ENCODE data around the gene REPIN1. TPM values are rescaled to one million over a fixed set of nuclear protein-coding genes. Genes with fewer than 3 reads are reported as not detected.

REPIN1 gene
- total and polyA plus RNA-seq, 12 donors, result 47.5 to 294 (median 182) TPM

DNA sequence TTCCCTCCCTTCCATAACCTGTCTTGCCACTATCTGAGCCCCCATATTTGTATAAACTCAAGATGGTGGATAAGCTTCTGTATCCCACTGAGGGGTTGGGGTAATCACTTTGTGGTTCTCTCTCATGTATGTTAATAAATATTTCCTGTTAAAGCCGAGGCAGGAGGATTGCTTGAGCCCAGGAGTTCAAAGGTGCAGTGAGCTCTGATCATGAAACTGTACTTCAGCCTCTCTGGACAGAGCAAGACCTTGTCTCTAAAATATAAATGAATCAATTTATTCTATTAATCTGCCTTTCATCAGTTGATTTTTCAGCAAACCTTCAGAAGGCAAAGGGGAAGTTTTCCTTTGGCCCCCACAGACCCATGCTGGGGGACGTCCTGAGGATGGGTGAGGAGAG lies 25.4 kb upstream of the REPIN1 start:
- no peak overlapping the region for H3K4me3 ChIP-seq
- H3K27ac ChIP-seq, result no peak overlapping the region
- peaks cover 13 to 17% of the 10 kb centered on the region in 2 donors for H3K4me1 ChIP-seq (replicated peaks in 1 of 2)
- TF ChIP-seq CTCF (IDR thresholded peaks at IDR 0.05) (no peak), POLR2A (IDR thresholded peaks at IDR 0.05) (no peak)
- H3K27me3 ChIP-seq, result no peaks in the 10 kb centered on the region
- intact Hi-C loops (cut with DNase I), result no loop called here
- WGBS, 4 donors, result 87 to 97% (median 91%) methylated on average over 2 of the region's 2 CpGs
- no peak for DNase-seq
- H3K36me3 ChIP-seq (replicated peaks in 1 of 2), result peaks cover 0 to 5% of the 10 kb centered on the region in 2 donors
- H3K9me3 ChIP-seq (replicated peaks in 1 of 3), result no peaks in the 10 kb centered on the region

DNA sequence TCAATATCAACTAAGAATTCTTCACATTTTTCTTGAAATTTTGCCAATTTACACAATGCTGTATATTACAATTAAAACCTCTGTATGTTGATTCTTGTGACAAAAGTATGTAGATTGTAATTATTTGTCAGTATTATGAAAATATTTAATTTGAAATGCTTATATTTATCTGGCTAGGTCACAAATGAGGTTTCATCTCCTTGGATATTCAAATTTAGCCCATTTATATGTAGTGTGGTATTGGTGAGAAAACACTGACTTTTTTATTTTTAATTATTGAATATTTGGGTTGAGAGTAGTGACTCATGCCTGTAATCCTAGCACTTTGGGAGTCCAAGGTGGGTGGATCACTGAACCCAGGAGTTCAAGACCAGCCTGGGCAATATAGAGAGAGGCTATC lies 24.3 kb upstream of the REPIN1 start:
- H3K4me3 ChIP-seq, result no peak overlapping the region
- H3K27ac ChIP-seq, result no peak overlapping the region
- intact Hi-C loops (cut with DNase I), result no loop called here
- TF ChIP-seq POLR2A (IDR thresholded peaks at IDR 0.05) (no peak), CTCF (IDR thresholded peaks at IDR 0.05) (no peak)
- H3K9me3 ChIP-seq (replicated peaks in 1 of 3), result no peaks in the 10 kb centered on the region
- no peaks in the 10 kb centered on the region for H3K27me3 ChIP-seq
- DNase-seq, result no peak
- peaks cover 3 to 6% of the 10 kb centered on the region in 2 donors for H3K4me1 ChIP-seq (replicated peaks in 1 of 2)
- H3K36me3 ChIP-seq (replicated peaks in 1 of 2), result no peaks in the 10 kb centered on the region

DNA sequence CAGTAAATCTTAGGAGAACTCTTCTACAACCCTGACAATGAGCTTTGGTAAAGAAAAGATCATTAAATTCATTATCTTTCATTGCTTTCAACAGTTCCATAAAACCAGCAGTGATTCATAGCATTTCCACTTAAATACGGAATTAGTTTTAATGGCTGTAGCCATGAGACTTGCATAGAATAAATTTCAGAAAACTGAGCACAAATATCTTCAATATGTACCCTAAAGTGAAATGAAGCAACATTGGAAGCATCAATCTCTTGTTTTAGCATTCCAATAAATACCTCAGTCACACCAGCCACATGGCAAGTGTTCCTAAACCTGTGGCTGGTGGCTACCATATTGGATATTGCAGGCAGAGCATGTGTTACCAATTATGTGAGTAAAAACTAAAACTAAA lies 23.6 kb upstream of the REPIN1 start:
- Histone ChIP-seq H3K9me3 (replicated peaks in 1 of 3) (no peaks in the 10 kb centered on the region), H3K36me3 (replicated peaks in 1 of 2) (no peaks in the 10 kb centered on the region), H3K4me1 (replicated peaks in 1 of 2) (peaks cover 0 to 6% of the 10 kb centered on the region in 2 donors), H3K27ac (no peak overlapping the region), H3K4me3 (no peak overlapping the region), H3K27me3 (no peaks in the 10 kb centered on the region)
- DNase-seq, result no peak
- intact Hi-C loops (cut with DNase I), result no loop called here
- TF ChIP-seq POLR2A (IDR thresholded peaks at IDR 0.05), result no peak
- TF ChIP-seq CTCF (IDR thresholded peaks at IDR 0.05), result no peak
- WGBS, 4 donors, result 81 to 88% (median 86%) methylated on average over 1 of the region's 1 CpG

- no peak for TF ChIP-seq CTCF (IDR thresholded peaks at IDR 0.05)
- no peak for TF ChIP-seq POLR2A (IDR thresholded peaks at IDR 0.05)
- 91 to 95% (median 93%) methylated on average over 5 of the region's 5 CpGs for WGBS, 4 donors
- Histone ChIP-seq H3K9me3 (replicated peaks in 1 of 3) (no peaks in the 10 kb centered on the region), H3K4me1 (replicated peaks in 1 of 2) (peaks cover 0 to 4% of the 10 kb centered on the region in 2 donors), H3K27ac (no peak overlapping the region), H3K4me3 (no peak overlapping the region), H3K36me3 (replicated peaks in 1 of 2) (no peaks in the 10 kb centered on the region), H3K27me3 (no peaks in the 10 kb centered on the region)
- no peak for DNase-seq
- intact Hi-C loops (cut with DNase I), result no loop called here
Observed at GRCh38 chr7:150346922-150347321, 21.7 kb upstream of the REPIN1 start.

Data from adrenal gland (tissue), 12 donors.